ENCODE results near the gene RTCA.
"Not testable (repeated sequence)": the region's sequence is repeated elsewhere in the genome, so short reads cannot be mapped to it uniquely, and the experiment has no call there.

The RTCA gene

DNA sequence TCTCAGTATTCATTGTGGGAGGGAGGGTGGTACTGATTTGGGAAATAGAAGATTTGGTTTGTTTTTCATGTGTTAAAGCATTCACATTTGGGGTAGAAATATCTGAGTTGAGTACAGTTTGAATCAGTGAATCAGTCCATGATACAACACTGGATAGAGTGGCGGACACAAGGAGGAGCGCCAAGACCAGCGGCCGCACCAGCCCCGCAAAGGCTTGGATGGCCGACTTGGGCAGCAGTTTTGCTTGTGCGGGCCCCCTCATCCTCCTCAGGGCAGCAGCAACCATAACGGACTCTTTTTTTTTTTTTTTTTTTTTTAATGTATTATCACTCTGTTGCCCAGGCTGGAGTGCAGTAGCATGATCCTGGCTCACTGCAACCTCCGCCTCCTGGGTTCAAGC, 66.3 kb downstream of the RTCA start:
- H3K4me3 ChIP-seq (ENCODE audit: low read depth, low read length) = no peak overlapping the region
- TF ChIP-seq, protein P1, sequence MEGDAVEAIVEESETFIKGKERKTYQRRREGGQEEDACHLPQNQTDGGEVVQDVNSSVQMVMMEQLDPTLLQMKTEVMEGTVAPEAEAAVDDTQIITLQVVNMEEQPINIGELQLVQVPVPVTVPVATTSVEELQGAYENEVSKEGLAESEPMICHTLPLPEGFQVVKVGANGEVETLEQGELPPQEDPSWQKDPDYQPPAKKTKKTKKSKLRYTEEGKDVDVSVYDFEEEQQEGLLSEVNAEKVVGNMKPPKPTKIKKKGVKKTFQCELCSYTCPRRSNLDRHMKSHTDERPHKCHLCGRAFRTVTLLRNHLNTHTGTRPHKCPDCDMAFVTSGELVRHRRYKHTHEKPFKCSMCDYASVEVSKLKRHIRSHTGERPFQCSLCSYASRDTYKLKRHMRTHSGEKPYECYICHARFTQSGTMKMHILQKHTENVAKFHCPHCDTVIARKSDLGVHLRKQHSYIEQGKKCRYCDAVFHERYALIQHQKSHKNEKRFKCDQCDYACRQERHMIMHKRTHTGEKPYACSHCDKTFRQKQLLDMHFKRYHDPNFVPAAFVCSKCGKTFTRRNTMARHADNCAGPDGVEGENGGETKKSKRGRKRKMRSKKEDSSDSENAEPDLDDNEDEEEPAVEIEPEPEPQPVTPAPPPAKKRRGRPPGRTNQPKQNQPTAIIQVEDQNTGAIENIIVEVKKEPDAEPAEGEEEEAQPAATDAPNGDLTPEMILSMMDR (IDR thresholded peaks at IDR 0.05; ENCODE audit: control insufficient read depth, extremely low read depth, insufficient read depth) = no peak
- DNase-seq (ENCODE audit: low read depth) = no peak

DNA sequence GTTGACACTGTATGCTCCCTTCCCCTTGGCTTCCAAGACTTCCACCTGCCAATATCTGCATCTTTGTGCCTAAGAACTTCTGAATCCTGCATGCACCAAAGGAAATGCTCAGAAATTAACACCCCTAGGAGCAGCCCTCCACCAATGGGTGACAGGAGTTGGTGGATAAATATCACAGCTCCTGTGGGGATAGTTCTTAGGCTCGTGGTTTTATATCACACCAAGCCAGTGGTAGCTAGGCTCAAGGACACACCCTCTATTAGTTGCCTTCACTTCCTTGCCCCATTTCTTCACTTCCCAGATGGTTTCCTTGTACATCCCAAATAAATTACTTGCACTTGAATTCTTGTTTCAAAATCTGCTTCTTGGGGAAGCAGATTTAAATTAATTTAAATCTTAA, 69.4 kb downstream of the RTCA start:
- no peak for DNase-seq (ENCODE audit: low read depth)
- TF ChIP-seq, protein P1 (IDR thresholded peaks at IDR 0.05; ENCODE audit: control insufficient read depth, extremely low read depth, insufficient read depth) = no peak
- H3K4me3 ChIP-seq (ENCODE audit: low read depth, low read length) = no peak overlapping the region

DNA sequence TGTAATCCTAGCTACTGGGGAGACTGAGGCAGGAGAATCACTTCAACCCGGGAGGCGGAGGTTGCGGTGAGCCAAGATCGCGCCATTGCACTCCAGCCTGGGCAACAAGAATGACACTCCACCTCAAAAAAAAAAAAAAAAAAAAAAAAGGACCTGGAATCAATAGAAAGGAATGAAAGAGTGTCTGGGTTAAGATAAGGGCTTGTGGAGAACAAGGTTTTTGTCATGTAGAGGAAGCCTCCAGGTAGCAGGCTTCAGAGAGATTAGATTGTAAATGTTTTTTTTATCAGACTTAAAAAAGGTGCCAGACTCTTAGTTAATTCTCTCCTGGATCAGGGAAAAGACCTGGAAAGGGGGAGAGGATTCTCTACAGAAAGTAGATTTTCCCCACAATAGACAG, 71.9 kb downstream of the RTCA start:
- DNase-seq (ENCODE audit: low read depth); H3K4me3 ChIP-seq (ENCODE audit: low read depth, low read length): not testable (repeated sequence)

DNA sequence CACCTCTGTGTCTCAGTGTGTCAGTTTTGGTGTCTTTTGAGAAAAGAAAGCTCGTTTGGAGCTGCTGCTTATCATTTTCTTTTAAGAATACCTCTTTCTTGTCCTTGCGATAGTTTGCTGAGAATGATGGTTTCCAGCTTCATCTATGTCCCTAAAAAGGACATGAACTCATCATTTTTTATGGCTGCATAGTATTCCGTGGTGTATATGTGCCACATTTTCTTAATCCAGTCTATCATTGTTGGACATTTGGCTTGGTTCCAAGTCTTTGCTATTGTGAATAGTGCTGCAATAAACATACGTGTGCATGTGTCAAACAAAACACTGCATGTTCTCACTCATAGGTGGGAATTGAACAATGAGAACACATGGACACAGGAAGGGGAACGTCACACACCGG, 73.7 kb downstream of the RTCA start:
- H3K4me3 ChIP-seq (ENCODE audit: low read depth, low read length); DNase-seq (ENCODE audit: low read depth): not testable (repeated sequence)

DNA sequence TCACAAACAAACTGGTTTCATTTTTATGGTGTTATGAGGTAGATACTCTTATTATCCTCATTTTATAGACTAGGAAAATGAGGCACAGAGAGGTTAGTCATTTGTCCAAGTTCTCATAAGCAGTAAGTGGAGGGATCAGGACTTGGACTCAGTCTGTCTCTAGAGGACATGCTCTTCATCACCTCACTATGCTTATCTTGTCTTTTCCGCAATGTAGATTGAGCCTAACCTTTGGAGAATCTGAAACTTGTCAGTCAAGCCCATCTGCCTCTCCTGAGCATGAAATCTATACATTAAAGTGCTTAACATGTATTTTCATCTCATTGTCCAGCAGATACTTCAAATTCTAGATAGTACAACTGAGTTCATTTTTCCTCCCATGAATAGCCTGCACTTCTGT, 74.5 kb downstream of the RTCA start:
- H3K4me3 ChIP-seq (ENCODE audit: low read depth, low read length) = no peak overlapping the region
- DNase-seq (ENCODE audit: low read depth) = no peak
- TF ChIP-seq, protein P1 (IDR thresholded peaks at IDR 0.05; ENCODE audit: control insufficient read depth, extremely low read depth, insufficient read depth) = no peak

DNA sequence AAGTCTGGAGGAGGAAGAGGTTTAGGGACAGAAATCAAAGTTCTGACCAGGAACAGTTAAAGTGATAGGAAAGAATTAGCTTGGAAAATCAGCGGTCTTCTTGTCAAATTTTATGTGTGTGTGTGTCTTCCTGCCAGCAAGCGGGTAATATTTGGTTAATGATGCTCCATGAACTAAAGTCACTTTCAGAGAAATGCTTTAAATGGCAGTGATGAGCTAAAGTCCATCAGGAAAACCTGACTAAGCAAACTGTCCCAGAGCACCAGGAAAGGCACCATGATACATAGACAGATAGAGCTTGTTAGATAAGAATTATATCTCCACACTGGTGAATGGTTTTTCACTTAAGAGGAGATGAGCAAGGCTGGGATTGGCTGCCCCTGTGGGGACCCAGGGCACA, 76.3 kb downstream of the RTCA start:
- H3K4me3 ChIP-seq (ENCODE audit: low read depth, low read length) = no peak overlapping the region
- DNase-seq (ENCODE audit: low read depth) = no peak
- TF ChIP-seq, protein P1 (IDR thresholded peaks at IDR 0.05; ENCODE audit: control insufficient read depth, extremely low read depth, insufficient read depth) = no peak
